MV-4-11 (cell line): ENCODE results near the gene WDR38.

Source experiments
- DNase-seq: peaks from one replicate; lab custom pipeline; 2025; lab: John Stamatoyannopoulos, UW

Gene WDR38

GRCh38 chr9:124882231-124882630, 29.0 kb downstream of the WDR38 start:
- no peak for DNase-seq

- DNase-seq, result no peak
These were observed 31.1 kb downstream of the WDR38 start for GRCh38 chr9:124884376-124884775.

- DNase-seq, result no peak
These were observed 32.3 kb downstream of the WDR38 start for GRCh38 chr9:124885551-124885950.

GRCh38 chr9:124886461-124886860, 33.2 kb downstream of the WDR38 start:
- no peak for DNase-seq

GRCh38 chr9:124886866-124887492, 33.7 kb downstream of the WDR38 start:
- DNase-seq, result no peak

GRCh38 chr9:124887832-124888231, 34.6 kb downstream of the WDR38 start:
- DNase-seq, result no peak

- no peak for DNase-seq
These were observed 35.7 kb downstream of the WDR38 start for GRCh38 chr9:124889006-124889405.

GRCh38 chr9:124890179-124890578, 36.9 kb downstream of the WDR38 start:
- no peak for DNase-seq

- no peak for DNase-seq
These were observed 40.9 kb downstream of the WDR38 start for GRCh38 chr9:124894035-124894740.

GRCh38 chr9:124894741-124895170, 41.5 kb downstream of the WDR38 start:
- DNase-seq, result peak; percentile 59

GRCh38 chr9:124897570-124898460, 44.6 kb downstream of the WDR38 start:
- DNase-seq, result no peak

- DNase-seq, result no peak
These were observed 46.6 kb downstream of the WDR38 start for GRCh38 chr9:124899845-124900244.

- no peak for DNase-seq
These were observed 53.7 kb downstream of the WDR38 start for GRCh38 chr9:124906966-124907365.
